ENCODE results near the gene NSUN4. TPM values are rescaled to one million over a fixed set of nuclear protein-coding genes. Genes with fewer than 3 reads are reported as not detected.
"Not testable (repeated sequence)": the region's sequence is repeated elsewhere in the genome, so short reads cannot be mapped to it uniquely, and the experiment has no call there.

NSUN4 gene
- total RNA-seq, 1 donor from 2014 or later, result 16.9 TPM

GRCh38 chr1:46344481-46344880, 3.9 kb downstream of the NSUN4 start:
- Histone ChIP-seq H3K9ac (ENCODE audit: low read length) (no peak overlapping the region), H3K27ac (ENCODE audit: low read depth, low read length) (no peak overlapping the region), H3K79me2 (ENCODE audit: insufficient read depth, low read length) (peaks cover 33% of the 10 kb centered on the region), H3K9me3 (ENCODE audit: insufficient read depth, low read depth, low read length) (no peaks in the 10 kb centered on the region), H3K4me3 (ENCODE audit: insufficient read depth, low read depth, low read length) (no peak overlapping the region), H4K20me1 (ENCODE audit: insufficient read depth, low read length) (peaks cover 34% of the 10 kb centered on the region), H3K27me3 (ENCODE audit: insufficient read depth, low read length) (no peaks in the 10 kb centered on the region), H2AFZ (ENCODE audit: low read depth, low read length) (no peak overlapping the region), H3K4me1 (ENCODE audit: insufficient read depth, low read length) (peaks cover 20% of the 10 kb centered on the region), H3K36me3 (ENCODE audit: insufficient read depth, low read length) (peaks cover 9% of the 10 kb centered on the region), H3K4me2 (ENCODE audit: low read length) (no peak overlapping the region)
- Mint-ChIP-seq H3K4me1 (ENCODE audit: low read depth, unreplicated experiment) (peaks cover 15% of the 10 kb centered on the region), H3K27ac (ENCODE audit: unreplicated experiment) (no peak overlapping the region), H3K36me3 (ENCODE audit: low read depth, unreplicated experiment) (peaks cover 30% of the 10 kb centered on the region), H3K27me3 (ENCODE audit: low read depth, unreplicated experiment) (peaks cover 2% of the 10 kb centered on the region), H3K9me3 (ENCODE audit: unreplicated experiment) (no peaks in the 10 kb centered on the region), H3K4me3 (ENCODE audit: unreplicated experiment) (peak overlapping the region; percentile 1)
- FAIRE-seq, result no peak
- DNase-seq (ENCODE audit: low read depth), result no peak
- TF ChIP-seq EZH2 (IDR thresholded peaks at IDR 0.05; ENCODE audit: insufficient read depth, low read length), result no peak
- TF ChIP-seq CTCF (IDR thresholded peaks at IDR 0.05; ENCODE audit: insufficient read depth, low read depth, low read length), result no peak

GRCh38 chr1:46345281-46345680, 4.7 kb downstream of the NSUN4 start:
- TF ChIP-seq CTCF (IDR thresholded peaks at IDR 0.05; ENCODE audit: insufficient read depth, low read depth, low read length) (no peak), EZH2 (IDR thresholded peaks at IDR 0.05; ENCODE audit: insufficient read depth, low read length) (no peak)
- peaks cover 9% of the 10 kb centered on the region for H3K36me3 ChIP-seq (ENCODE audit: insufficient read depth, low read length)
- no peak overlapping the region for H3K4me3 ChIP-seq (ENCODE audit: insufficient read depth, low read depth, low read length)
- no peak overlapping the region for H3K4me2 ChIP-seq (ENCODE audit: low read length)
- H3K4me1 ChIP-seq (ENCODE audit: insufficient read depth, low read length), result peaks cover 14% of the 10 kb centered on the region
- H4K20me1 ChIP-seq (ENCODE audit: insufficient read depth, low read length), result peaks cover 34% of the 10 kb centered on the region
- no peaks in the 10 kb centered on the region for H3K27me3 ChIP-seq (ENCODE audit: insufficient read depth, low read length)
- no peak for DNase-seq (ENCODE audit: low read depth)
- Mint-ChIP-seq H3K4me3 (ENCODE audit: unreplicated experiment) (no peak overlapping the region), H3K27me3 (ENCODE audit: low read depth, unreplicated experiment) (peaks cover 2% of the 10 kb centered on the region), H3K4me1 (ENCODE audit: low read depth, unreplicated experiment) (peaks cover 15% of the 10 kb centered on the region), H3K27ac (ENCODE audit: unreplicated experiment) (no peak overlapping the region), H3K9me3 (ENCODE audit: unreplicated experiment) (no peaks in the 10 kb centered on the region), H3K36me3 (ENCODE audit: low read depth, unreplicated experiment) (peaks cover 36% of the 10 kb centered on the region)
- H3K9me3 ChIP-seq (ENCODE audit: insufficient read depth, low read depth, low read length), result no peaks in the 10 kb centered on the region
- peaks cover 33% of the 10 kb centered on the region for H3K79me2 ChIP-seq (ENCODE audit: insufficient read depth, low read length)
- no peak overlapping the region for H3K27ac ChIP-seq (ENCODE audit: low read depth, low read length)
- H3K9ac ChIP-seq (ENCODE audit: low read length), result no peak overlapping the region
- no peak overlapping the region for H2AFZ ChIP-seq (ENCODE audit: low read depth, low read length)
- no peak for FAIRE-seq

DNA sequence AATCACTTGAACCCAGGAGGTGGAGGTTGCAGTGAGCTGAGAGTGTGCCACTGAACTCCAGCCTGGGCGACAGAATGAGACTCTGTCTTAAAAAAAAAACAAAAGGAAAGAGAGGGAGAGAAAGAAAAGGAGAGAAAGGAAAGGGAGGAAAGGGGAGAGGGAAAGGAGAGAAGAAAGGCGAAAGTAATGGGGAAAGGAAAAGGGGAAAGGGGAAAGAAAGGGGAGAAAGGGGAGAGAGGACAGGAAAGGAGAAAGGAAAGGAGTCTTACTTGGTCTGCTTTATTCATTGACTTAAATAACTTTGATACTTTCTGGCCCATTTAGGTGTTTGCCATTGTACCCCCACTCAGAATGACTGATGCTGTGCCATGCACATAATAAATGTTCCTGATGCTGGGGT, 11.8 kb downstream of the NSUN4 start:
- no peak overlapping the region for H3K4me3 ChIP-seq (ENCODE audit: insufficient read depth, low read depth, low read length)
- no peaks in the 10 kb centered on the region for H3K4me1 ChIP-seq (ENCODE audit: insufficient read depth, low read length)
- Mint-ChIP-seq H3K27ac (ENCODE audit: unreplicated experiment) (no peak overlapping the region), H3K4me1 (ENCODE audit: low read depth, unreplicated experiment) (no peaks in the 10 kb centered on the region), H3K4me3 (ENCODE audit: unreplicated experiment) (no peak overlapping the region), H3K27me3 (ENCODE audit: low read depth, unreplicated experiment) (no peaks in the 10 kb centered on the region), H3K9me3 (ENCODE audit: unreplicated experiment) (no peaks in the 10 kb centered on the region), H3K36me3 (ENCODE audit: low read depth, unreplicated experiment) (peaks cover 20% of the 10 kb centered on the region)
- no peaks in the 10 kb centered on the region for H3K79me2 ChIP-seq (ENCODE audit: insufficient read depth, low read length)
- FAIRE-seq (no peak), DNase-seq (ENCODE audit: low read depth) (no peak)
- no peak for TF ChIP-seq CTCF (IDR thresholded peaks at IDR 0.05; ENCODE audit: insufficient read depth, low read depth, low read length)
- TF ChIP-seq EZH2 (IDR thresholded peaks at IDR 0.05; ENCODE audit: insufficient read depth, low read length), result no peak
- no peak overlapping the region for H3K4me2 ChIP-seq (ENCODE audit: low read length)
- no peaks in the 10 kb centered on the region for H4K20me1 ChIP-seq (ENCODE audit: insufficient read depth, low read length)
- H3K27ac ChIP-seq (ENCODE audit: low read depth, low read length), result no peak overlapping the region
- no peaks in the 10 kb centered on the region for H3K9me3 ChIP-seq (ENCODE audit: insufficient read depth, low read depth, low read length)
- no peak overlapping the region for H3K9ac ChIP-seq (ENCODE audit: low read length)
- H3K36me3 ChIP-seq (ENCODE audit: insufficient read depth, low read length), result peaks cover 10% of the 10 kb centered on the region
- no peaks in the 10 kb centered on the region for H3K27me3 ChIP-seq (ENCODE audit: insufficient read depth, low read length)
- no peak overlapping the region for H2AFZ ChIP-seq (ENCODE audit: low read depth, low read length)

DNA sequence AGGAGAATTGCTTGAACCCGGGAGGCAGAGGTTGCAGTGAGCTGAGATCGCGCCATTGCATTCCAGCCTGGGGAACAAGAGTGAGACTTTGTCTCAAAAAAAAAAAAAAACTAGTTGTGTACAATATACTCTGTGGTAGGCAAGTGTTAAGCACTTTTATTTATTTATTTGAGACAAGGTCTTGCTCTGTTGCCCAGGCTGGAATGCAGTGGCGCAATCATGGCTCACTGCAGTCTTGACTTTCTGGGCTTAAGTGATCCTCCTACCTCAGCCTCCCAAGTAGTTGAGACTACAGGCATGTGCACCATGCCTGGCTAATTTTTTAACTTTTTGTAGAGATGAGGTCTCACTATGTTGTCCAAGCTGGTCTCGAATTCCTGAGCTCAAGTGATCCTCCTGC, 15.3 kb downstream of the NSUN4 start:
- peaks cover 15% of the 10 kb centered on the region for H3K36me3 ChIP-seq (ENCODE audit: insufficient read depth, low read length)

More for the DNA sequence above, 15.3 kb downstream of the NSUN4 start:
- H3K4me2 ChIP-seq (ENCODE audit: low read length); H3K4me1 Mint-ChIP-seq (ENCODE audit: low read depth, unreplicated experiment); H3K79me2 ChIP-seq (ENCODE audit: insufficient read depth, low read length); H3K27ac Mint-ChIP-seq (ENCODE audit: unreplicated experiment); H2AFZ ChIP-seq (ENCODE audit: low read depth, low read length); H4K20me1 ChIP-seq (ENCODE audit: insufficient read depth, low read length); H3K27me3 ChIP-seq (ENCODE audit: insufficient read depth, low read length); H3K4me1 ChIP-seq (ENCODE audit: insufficient read depth, low read length); H3K4me3 Mint-ChIP-seq (ENCODE audit: unreplicated experiment); H3K4me3 ChIP-seq (ENCODE audit: insufficient read depth, low read depth, low read length); H3K27me3 Mint-ChIP-seq (ENCODE audit: low read depth, unreplicated experiment); FAIRE-seq; H3K27ac ChIP-seq (ENCODE audit: low read depth, low read length); H3K9ac ChIP-seq (ENCODE audit: low read length); H3K9me3 ChIP-seq (ENCODE audit: insufficient read depth, low read depth, low read length); H3K9me3 Mint-ChIP-seq (ENCODE audit: unreplicated experiment); DNase-seq (ENCODE audit: low read depth): not testable (repeated sequence)
- H3K36me3 Mint-ChIP-seq (ENCODE audit: low read depth, unreplicated experiment), result peaks cover 12% of the 10 kb centered on the region
